GM13976 (cell line): ENCODE measurements around the gene HCRTR1.

Experiments used
- DNase-seq: peaks from one replicate; pipeline ENCODE4 v3.0.0; 2012; ENCODE audit warnings: low spot score
- CTCF ChIP-seq: IDR thresholded peaks from 2 replicates; pipeline ENCODE4 v1.5.1; 2012; ENCODE audit warnings: borderline replicate concordance, mild to moderate bottlenecking; ENCODE audit not compliant: insufficient read depth; ENCODE audit errors: extremely low read depth, missing control alignments, control extremely low read depth
- in situ Hi-C: fragments of 300-500 bp; cut with MboI; formaldehyde crosslinking; loops from one replicate; pipeline ENCODE4 v1.12.0; 2022; ENCODE audit warnings: low sequenced_read_pairs, mixed read lengths, inconsistent platforms; ENCODE audit not compliant: unreplicated experiment

HCRTR1 gene

GRCh38 chr1:31661856-31662255 is 44.4 kb downstream of the HCRTR1 start:
- DNase-seq = no peak
- no peak for TF ChIP-seq CTCF
- in situ Hi-C loops = loop anchor here (10.0 to 25.0 kb wide), 2 partner anchors 133 to 300 kb away; no protein-coding TSS in a partner anchor

DNA sequence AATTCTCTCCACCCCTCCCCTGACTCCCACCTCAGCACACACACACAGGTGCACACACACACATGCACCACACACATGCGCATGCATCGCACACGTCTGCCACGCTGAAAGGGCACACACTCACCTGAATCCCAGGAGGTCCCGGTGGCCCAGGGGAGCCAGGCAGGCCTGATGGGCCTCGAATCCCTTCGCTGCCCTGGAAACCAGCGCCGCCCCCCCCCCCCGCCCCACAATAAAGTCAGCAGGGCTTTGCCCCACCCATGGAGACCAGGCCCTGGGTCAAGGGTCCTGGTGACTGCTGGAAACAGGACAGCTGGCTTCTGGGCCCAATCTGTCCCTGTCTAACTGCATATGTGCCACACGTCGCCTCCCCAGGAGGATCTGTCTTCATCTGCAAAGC is 45.0 kb downstream of the HCRTR1 start:
- in situ Hi-C loops = loop anchor here (10.0 to 25.0 kb wide), 2 partner anchors 132 to 300 kb away; no protein-coding TSS in a partner anchor
- no peak for TF ChIP-seq CTCF
- no peak for DNase-seq

DNA sequence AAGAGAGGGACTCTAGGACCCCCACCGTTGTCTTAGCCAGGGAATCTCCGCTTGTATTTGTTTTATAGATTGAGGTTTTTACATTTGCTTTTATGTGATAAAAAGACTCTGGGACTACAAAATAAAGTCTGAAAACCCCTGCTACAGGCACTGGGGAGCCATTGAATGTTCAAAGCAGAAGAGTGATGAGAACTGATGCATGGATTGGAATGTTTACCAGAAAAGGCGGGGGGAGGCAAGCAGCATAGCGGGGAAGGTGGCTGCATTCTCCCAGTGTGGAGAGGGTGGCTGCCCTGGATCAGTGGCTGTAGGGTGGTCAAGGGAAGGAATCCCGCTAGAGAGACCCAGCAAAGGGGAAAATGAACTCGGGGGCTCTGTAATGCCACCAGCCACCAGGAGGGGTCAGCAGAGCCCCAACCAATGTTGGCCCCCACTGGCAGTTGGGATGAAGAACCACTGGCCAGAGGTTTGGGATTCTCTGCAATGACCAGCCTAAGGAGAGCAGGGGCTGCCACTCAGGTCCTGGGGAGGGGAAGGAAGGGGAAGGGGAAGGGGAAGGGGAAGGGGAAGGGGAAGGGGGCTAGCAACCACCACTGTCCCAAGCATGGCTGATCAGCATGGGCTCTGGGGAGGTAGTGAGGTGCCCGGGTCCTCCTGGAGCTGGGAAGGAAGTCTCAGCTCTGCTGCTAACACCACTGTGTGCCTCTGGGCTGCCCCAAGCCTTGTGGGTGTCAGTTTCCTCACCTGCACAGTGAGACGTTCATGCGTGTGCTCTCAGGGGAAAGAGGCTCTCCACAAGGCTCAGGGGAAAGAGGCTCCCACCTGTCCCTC is 46.3 kb downstream of the HCRTR1 start:
- TF ChIP-seq CTCF = peak; percentile 94
- in situ Hi-C loops = loop anchor here (10.0 to 25.0 kb wide), 2 partner anchors 131 to 298 kb away; no protein-coding TSS in a partner anchor

DNA sequence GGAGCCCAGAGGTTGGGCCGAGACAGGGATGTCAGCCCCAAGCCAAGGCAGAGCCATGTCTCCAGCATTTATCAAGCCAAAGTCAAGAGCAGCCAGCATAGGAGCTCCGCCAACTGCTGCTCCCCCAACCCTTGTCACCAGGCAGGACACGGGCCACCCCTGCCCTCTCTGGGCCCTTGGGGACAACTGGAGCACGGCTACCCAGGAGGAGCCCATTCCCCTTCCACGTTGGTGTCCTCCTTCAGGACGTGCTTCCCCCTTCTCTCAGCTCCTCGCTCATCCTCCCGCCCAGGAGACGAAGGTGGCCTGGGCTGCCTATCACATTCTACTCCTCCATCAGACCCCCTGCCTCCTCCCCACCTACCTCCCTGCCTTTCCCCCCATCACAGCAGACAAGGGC is 47.0 kb downstream of the HCRTR1 start:
- DNase-seq = no peak
- in situ Hi-C loops = loop anchor here (10.0 to 25.0 kb wide), 2 partner anchors 130 to 298 kb away; no protein-coding TSS in a partner anchor
- no peak for TF ChIP-seq CTCF

More for the DNA sequence above, 46.3 kb downstream of the HCRTR1 start:
- DNase-seq = peak; percentile 88

- no peak for TF ChIP-seq CTCF
- no peak for DNase-seq
- in situ Hi-C loops = loop anchor here (10.0 to 25.0 kb wide), 2 partner anchors 129 to 297 kb away; no protein-coding TSS in a partner anchor
Measured at GRCh38 chr1:31665234-31665878, 47.9 kb downstream of the HCRTR1 start.

GRCh38 chr1:31666263-31666963 is 48.9 kb downstream of the HCRTR1 start:
- TF ChIP-seq CTCF = no peak
- no peak for DNase-seq
- in situ Hi-C loops = loop anchor here (10.0 to 25.0 kb wide), 2 partner anchors 128 to 296 kb away; no protein-coding TSS in a partner anchor
